ENCODE measurements around the gene PCSK6.

DNA sequence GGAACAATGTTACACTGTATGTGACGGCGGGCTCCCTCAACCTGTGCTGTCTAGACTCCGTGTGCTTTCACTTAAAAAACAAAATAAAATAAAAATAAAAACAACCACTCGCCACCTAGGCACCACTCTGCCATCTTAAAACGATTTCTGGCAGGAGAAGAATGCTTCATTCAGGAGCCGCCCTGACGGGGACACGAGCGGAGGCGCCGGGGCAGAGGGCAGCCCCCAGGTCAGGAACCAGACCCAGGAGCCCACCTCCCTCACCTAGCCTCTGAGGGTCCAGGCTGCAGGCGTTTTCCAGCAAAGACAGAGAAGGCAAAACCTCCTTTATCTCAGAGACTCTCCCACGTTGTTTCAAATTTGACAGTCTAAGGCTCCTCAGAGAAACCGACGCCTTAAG lies 109.4 kb downstream of the PCSK6 start:
- TF ChIP-seq, protein P1, sequence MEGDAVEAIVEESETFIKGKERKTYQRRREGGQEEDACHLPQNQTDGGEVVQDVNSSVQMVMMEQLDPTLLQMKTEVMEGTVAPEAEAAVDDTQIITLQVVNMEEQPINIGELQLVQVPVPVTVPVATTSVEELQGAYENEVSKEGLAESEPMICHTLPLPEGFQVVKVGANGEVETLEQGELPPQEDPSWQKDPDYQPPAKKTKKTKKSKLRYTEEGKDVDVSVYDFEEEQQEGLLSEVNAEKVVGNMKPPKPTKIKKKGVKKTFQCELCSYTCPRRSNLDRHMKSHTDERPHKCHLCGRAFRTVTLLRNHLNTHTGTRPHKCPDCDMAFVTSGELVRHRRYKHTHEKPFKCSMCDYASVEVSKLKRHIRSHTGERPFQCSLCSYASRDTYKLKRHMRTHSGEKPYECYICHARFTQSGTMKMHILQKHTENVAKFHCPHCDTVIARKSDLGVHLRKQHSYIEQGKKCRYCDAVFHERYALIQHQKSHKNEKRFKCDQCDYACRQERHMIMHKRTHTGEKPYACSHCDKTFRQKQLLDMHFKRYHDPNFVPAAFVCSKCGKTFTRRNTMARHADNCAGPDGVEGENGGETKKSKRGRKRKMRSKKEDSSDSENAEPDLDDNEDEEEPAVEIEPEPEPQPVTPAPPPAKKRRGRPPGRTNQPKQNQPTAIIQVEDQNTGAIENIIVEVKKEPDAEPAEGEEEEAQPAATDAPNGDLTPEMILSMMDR (IDR thresholded peaks at IDR 0.05; ENCODE audit: low read length): no peak
- TF ChIP-seq EZH2 (optimal IDR thresholded peaks at IDR 0.05; ENCODE audit: low read depth, low read length): no peak
- no peak for TF ChIP-seq EZH2phosphoT487 (IDR thresholded peaks at IDR 0.05; ENCODE audit: low read length)

Measured in MM.1S (cell line).